Upper lobe of left lung (tissue), 6 donors: ENCODE results near the gene ABCG1. TPM values are rescaled to one million over a fixed set of nuclear protein-coding genes. Genes with fewer than 3 reads are reported as not detected.

Source experiments
- ATAC-seq, 2 donors: fragments of 200-7000 bp; cut with Tn5 transposase; one replicate each; pipeline ENCODE4 v1.9.1; 2022; ENCODE audit warnings: mild to moderate bottlenecking in 2 of 2, moderate library complexity in 2 of 2; ENCODE audit not compliant: low FRiP score in 2 of 2
- DNase-seq, 2 donors: peaks; one replicate each; pipeline ENCODE4 v3.0.0-alpha.2; 2019 to 2020
- H3K27ac ChIP-seq, 4 donors: fragments of 200-600 bp; sonication (generic); one replicate each; pipeline ENCODE4 v1.5.1; 2016 to 2019
- H3K27me3 ChIP-seq, 4 donors: fragments of 200-600 bp; sonication (generic); one replicate each; pipeline ENCODE4 v1.5.1; 2017 to 2019
- H3K36me3 ChIP-seq, 4 donors: fragments of 200-600 bp; sonication (generic); one replicate each; pipeline ENCODE4 v1.5.1; 2016 to 2019
- H3K4me1 ChIP-seq, 4 donors: fragments of 200-600 bp; sonication (generic); one replicate each; pipeline ENCODE4 v1.5.1; 2018 to 2019
- H3K4me3 ChIP-seq, 4 donors: fragments of 200-600 bp; sonication (generic); one replicate each; pipeline ENCODE4 v1.5.1; 2017 to 2019; ENCODE audit warnings: mild to moderate bottlenecking in 2 of 4, moderate library complexity in 1 of 4
- H3K9me3 ChIP-seq, 4 donors: fragments of 200-600 bp; sonication (generic); one replicate each; pipeline ENCODE4 v1.5.1; 2018 to 2019
- CTCF ChIP-seq, 6 experiments: fragments of 450-650 bp in 4 of 6; fragments of 200-600 bp in 2 of 6; sonication (generic) in 2 of 6; IDR thresholded peaks; one replicate each; pipeline ENCODE4 v1.5.1; 2016 to 2019; ENCODE audit warnings: antibody characterized with exemption in 6 of 6
- EP300 ChIP-seq, 4 donors: sonication (generic); formaldehyde crosslinking; IDR thresholded peaks; one replicate each; pipeline ENCODE4 v1.5.1; 2017; ENCODE audit warnings: antibody characterized with exemption in 4 of 4, control low read depth in 2 of 4
- POLR2A ChIP-seq, 4 donors: fragments of 450-650 bp; IDR thresholded peaks; one replicate each; pipeline ENCODE4 v1.5.1; 2016 to 2017; ENCODE audit warnings: antibody characterized with exemption in 4 of 4, mild to moderate bottlenecking in 2 of 4
- POLR2AphosphoS5 ChIP-seq, 2 donors: sonication (generic); formaldehyde crosslinking; IDR thresholded peaks; one replicate each; pipeline ENCODE4 v1.5.1; 2017; ENCODE audit warnings: antibody characterized with exemption in 2 of 2
- WGBS, 2 donors: methylation state at CpG; one replicate each; pipeline ENCODE4 v1.1.5; 2017 to 2018; 5-methylcytosine and 5-hydroxymethylcytosine counted together
- total RNA-seq, 6 donors: library from RNA; depleted of rRNA in 4 of 6; stranded (reverse); fragments of >200 nt in 4 of 6; gene quantifications; one replicate each; pipeline versions ENCODE4 v1.1.0 to v1.2.1, GENCODE V29; 2016 to 2021
- donor health status: DM: no; HTN: no; CAD: no; lungs with moderate emphysema.
- donor health status: DM: no; HTN: yes; CAD: no; lungs with severe emphysema.

The ABCG1 gene
- total RNA-seq, 6 donors from 2014 or later = 56.7 to 130 (median 79.8) TPM

- WGBS, 2 donors = 96 to 98% methylated on average over 7 to 10 of the region's 10 CpGs
- no peak overlapping the region for H3K4me3 ChIP-seq
Observed at GRCh38 chr21:42214081-42214750, 4.7 kb upstream of the ABCG1 start.

GRCh38 chr21:42214921-42215320 is 4.0 kb upstream of the ABCG1 start:
- Histone ChIP-seq H3K4me1 (peaks cover 15 to 29% (median 20%) of the 10 kb centered on the region in 4 donors), H3K27ac (no peak overlapping the region), H3K27me3 (no peaks in the 10 kb centered on the region), H3K4me3 (no peak overlapping the region), H3K36me3 (no peaks in the 10 kb centered on the region), H3K9me3 (no peaks in the 10 kb centered on the region)
- TF ChIP-seq EP300 (IDR thresholded peaks at IDR 0.05) (no peak), CTCF (IDR thresholded peaks at IDR 0.05) (no peak), POLR2A (IDR thresholded peaks at IDR 0.05) (no peak), POLR2AphosphoS5 (IDR thresholded peaks at IDR 0.05) (no peak)
- DNase-seq (no peak), ATAC-seq (no peak)
- WGBS, 2 donors = 90 to 96% methylated on average over 2 to 5 of the region's 5 CpGs

More at GRCh38 chr21:42214081-42214750, 4.7 kb upstream of the ABCG1 start:
- ATAC-seq (no peak), DNase-seq (peak in 1 of 2 donors; percentile 18)
- Histone ChIP-seq H3K9me3 (no peaks in the 10 kb centered on the region), H3K4me1 (peaks cover 8 to 23% (median 19%) of the 10 kb centered on the region in 4 donors), H3K27ac (no peak overlapping the region), H3K36me3 (no peaks in the 10 kb centered on the region), H3K27me3 (no peaks in the 10 kb centered on the region)
- TF ChIP-seq CTCF (IDR thresholded peaks at IDR 0.05) = no peak

GRCh38 chr21:42215942-42216725 is 2.8 kb upstream of the ABCG1 start:
- Histone ChIP-seq H3K36me3 (no peaks in the 10 kb centered on the region), H3K9me3 (no peaks in the 10 kb centered on the region), H3K27me3 (no peaks in the 10 kb centered on the region), H3K4me1 (peaks cover 21 to 28% (median 23%) of the 10 kb centered on the region in 4 donors), H3K4me3 (no peak overlapping the region), H3K27ac (no peak overlapping the region)
- WGBS, 2 donors = 93 to 99% methylated on average over 9 of the region's 9 CpGs
- ATAC-seq = no peak
- no peak for DNase-seq
- TF ChIP-seq POLR2A (IDR thresholded peaks at IDR 0.05) (no peak), CTCF (IDR thresholded peaks at IDR 0.05) (no peak), POLR2AphosphoS5 (IDR thresholded peaks at IDR 0.05) (no peak), EP300 (IDR thresholded peaks at IDR 0.05) (no peak)

- Histone ChIP-seq H3K4me3 (no peak overlapping the region), H3K27ac (no peak overlapping the region), H3K27me3 (no peaks in the 10 kb centered on the region), H3K9me3 (no peaks in the 10 kb centered on the region), H3K4me1 (peaks cover 25 to 36% (median 30%) of the 10 kb centered on the region in 4 donors), H3K36me3 (no peaks in the 10 kb centered on the region)
- WGBS, 2 donors = 93 to 98% methylated on average over 11 to 17 of the region's 17 CpGs
- no peak for ATAC-seq
- DNase-seq = no peak
- TF ChIP-seq POLR2AphosphoS5 (IDR thresholded peaks at IDR 0.05) = no peak
- TF ChIP-seq POLR2A (IDR thresholded peaks at IDR 0.05) = no peak
- no peak for TF ChIP-seq EP300 (IDR thresholded peaks at IDR 0.05)
- TF ChIP-seq CTCF (IDR thresholded peaks at IDR 0.05) = no peak
Observed at GRCh38 chr21:42216726-42217572, 2.0 kb upstream of the ABCG1 start.
